Karpas-422 (cell line): Measurements from ENCODE around the gene LSG1. TPM values are rescaled to one million over a fixed set of nuclear protein-coding genes. Genes with fewer than 3 reads are reported as not detected.
"Not testable (repeated sequence)": the region's sequence is repeated elsewhere in the genome, so short reads cannot be mapped to it uniquely, and the experiment has no call there.

Source experiments
- DNase-seq: peaks from one replicate; pipeline ENCODE4 v3.0.0-alpha.2; 2015
- H2AFZ ChIP-seq: fragments of 200-600 bp; sonication (generic); 2 replicates; pipeline ENCODE4 v1.6.1; 2014; ENCODE audit warnings: antibody characterized with exemption, low read length, mixed read lengths
- H3K27ac ChIP-seq: fragments of 200-600 bp; sonication (generic); 2 replicates; pipeline ENCODE4 v1.5.1; 2014; ENCODE audit warnings: mild to moderate bottlenecking, low read length, moderate library complexity
- H3K27me3 ChIP-seq: fragments of 200-600 bp; sonication (generic); 2 replicates; pipeline ENCODE4 v1.6.1; 2014; ENCODE audit warnings: low read length, mixed read lengths
- H3K36me3 ChIP-seq: fragments of 200-600 bp; sonication (generic); 2 replicates; pipeline ENCODE4 v1.6.1; 2014; ENCODE audit warnings: low read length, mixed read lengths; ENCODE audit not compliant: insufficient read depth
- H3K4me1 ChIP-seq: fragments of 200-600 bp; sonication (generic); 2 replicates; pipeline ENCODE4 v1.6.1; 2014; ENCODE audit warnings: mild to moderate bottlenecking, low read length, mixed read lengths
- H3K4me2 ChIP-seq: fragments of 200-600 bp; sonication (generic); 2 replicates; pipeline ENCODE4 v1.6.1; 2014; ENCODE audit warnings: low read length, low read depth, mild to moderate bottlenecking; ENCODE audit not compliant: poor library complexity, severe bottlenecking
- H3K4me3 ChIP-seq: fragments of 200-600 bp; sonication (generic); 2 replicates; pipeline ENCODE4 v1.5.1; 2014; ENCODE audit warnings: mild to moderate bottlenecking, antibody characterized with exemption, low read length, mixed read lengths
- H3K79me2 ChIP-seq: fragments of 200-600 bp; sonication (generic); 2 replicates; pipeline ENCODE4 v1.6.1; 2014; ENCODE audit warnings: mild to moderate bottlenecking, low read length, mixed read lengths
- H3K9ac ChIP-seq: fragments of 200-600 bp; sonication (generic); 2 replicates; pipeline ENCODE4 v1.6.0; 2014; ENCODE audit warnings: low read length
- H3K9me2 ChIP-seq: fragments of 200-600 bp; sonication (generic), shearing (Covaris generic); replicated peaks from 2 replicates; pipeline ENCODE4 v1.6.0; 2014; ENCODE audit warnings: mild to moderate bottlenecking, low read length, moderate library complexity; ENCODE audit not compliant: insufficient read depth
- H3K9me3 ChIP-seq: fragments of 300-700, 200-600 bp; sonication (generic); 2 replicates; pipeline ENCODE4 v1.6.1; 2014; ENCODE audit warnings: low read length, mixed read lengths
- H4K20me1 ChIP-seq: fragments of 200-600 bp; sonication (generic); 2 replicates; pipeline ENCODE4 v1.6.1; 2014; ENCODE audit warnings: mild to moderate bottlenecking, antibody characterized with exemption, low read length, low read depth; ENCODE audit not compliant: insufficient read depth
- total RNA-seq: library from RNA; depleted of rRNA; stranded (reverse); fragments of >200 nt; shearing (Covaris generic); gene quantifications from 2 replicates; pipeline ENCODE4 v1.2.3, GENCODE V29; 2014; ENCODE audit warnings: low replicate concordance

LSG1 gene
- total RNA-seq, 1 experiment from 2014 or later: 52.2 TPM

GRCh38 chr3:194607592-194608389 lies 64.2 kb downstream of the LSG1 start:
- Histone ChIP-seq H3K27ac (no peak overlapping the region), H3K4me2 (no peak overlapping the region), H3K4me3 (no peak overlapping the region), H3K4me1 (no peaks in the 10 kb centered on the region), H3K9me3 (no peaks in the 10 kb centered on the region), H3K9me2 (no peaks in the 10 kb centered on the region), H3K27me3 (no peaks in the 10 kb centered on the region), H4K20me1 (no peaks in the 10 kb centered on the region), H3K36me3 (peaks cover 3% of the 10 kb centered on the region; the same call in 1 of the 2 replicates), H3K9ac (no peak overlapping the region), H2AFZ (no peak overlapping the region), H3K79me2 (no peaks in the 10 kb centered on the region)
- DNase-seq: no peak

- Histone ChIP-seq H3K9ac (no peak overlapping the region), H3K27ac (no peak overlapping the region), H3K36me3 (peaks cover 5% of the 10 kb centered on the region; the same call in 1 of the 2 replicates), H3K4me1 (no peaks in the 10 kb centered on the region), H3K9me3 (no peaks in the 10 kb centered on the region), H3K4me3 (no peak overlapping the region), H2AFZ (no peak overlapping the region), H3K79me2 (no peaks in the 10 kb centered on the region), H4K20me1 (no peaks in the 10 kb centered on the region), H3K9me2 (no peaks in the 10 kb centered on the region), H3K4me2 (no peak overlapping the region), H3K27me3 (no peaks in the 10 kb centered on the region)
- DNase-seq: no peak
These were observed 65.0 kb downstream of the LSG1 start for GRCh38 chr3:194606941-194607340.

- Histone ChIP-seq H3K4me1 (peaks cover under 1% of the 10 kb centered on the region; the same call in 1 of the 2 replicates), H3K9me3 (no peaks in the 10 kb centered on the region), H2AFZ (no peak overlapping the region), H3K4me2 (no peak overlapping the region), H3K27me3 (no peaks in the 10 kb centered on the region), H3K36me3 (peaks cover 5% of the 10 kb centered on the region; the same call in 1 of the 2 replicates), H3K4me3 (no peak overlapping the region), H3K27ac (no peak overlapping the region), H3K79me2 (no peaks in the 10 kb centered on the region), H4K20me1 (no peaks in the 10 kb centered on the region), H3K9me2 (no peaks in the 10 kb centered on the region), H3K9ac (no peak overlapping the region)
- no peak for DNase-seq
These were observed 65.8 kb downstream of the LSG1 start for GRCh38 chr3:194606163-194606562.

- not testable (repeated sequence) for H3K9me3 ChIP-seq, H3K27ac ChIP-seq, H2AFZ ChIP-seq, H3K4me2 ChIP-seq, H3K9me2 ChIP-seq, H3K79me2 ChIP-seq, H3K4me1 ChIP-seq, H3K27me3 ChIP-seq, H4K20me1 ChIP-seq, H3K36me3 ChIP-seq, H3K9ac ChIP-seq, H3K4me3 ChIP-seq, DNase-seq
These were observed 66.7 kb downstream of the LSG1 start for GRCh38 chr3:194605314-194605713.

GRCh38 chr3:194604837-194605236 lies 67.2 kb downstream of the LSG1 start:
- Histone ChIP-seq H2AFZ (no peak overlapping the region), H3K79me2 (0 out of 2 replicates have a peak, but pooled peaks cover 3% of the 10 kb centered on the region), H3K9me3 (no peaks in the 10 kb centered on the region), H3K4me2 (no peak overlapping the region), H3K27me3 (no peaks in the 10 kb centered on the region), H4K20me1 (no peaks in the 10 kb centered on the region), H3K9me2 (no peaks in the 10 kb centered on the region), H3K36me3 (peaks cover 5% of the 10 kb centered on the region; the same call in 1 of the 2 replicates), H3K9ac (no peak overlapping the region), H3K27ac (no peak overlapping the region), H3K4me3 (no peak overlapping the region), H3K4me1 (peaks cover 7% of the 10 kb centered on the region)
- DNase-seq: peak; percentile 62

GRCh38 chr3:194604126-194604525 lies 67.9 kb downstream of the LSG1 start:
- Histone ChIP-seq H3K9ac (no peak overlapping the region), H3K4me2 (no peak overlapping the region), H3K4me3 (no peak overlapping the region), H3K36me3 (peaks cover 5% of the 10 kb centered on the region; the same call in 1 of the 2 replicates), H3K79me2 (0 out of 2 replicates have a peak, but pooled peaks cover 3% of the 10 kb centered on the region), H3K27ac (no peak overlapping the region), H3K9me3 (no peaks in the 10 kb centered on the region), H3K9me2 (no peaks in the 10 kb centered on the region), H4K20me1 (no peaks in the 10 kb centered on the region), H2AFZ (no peak overlapping the region), H3K4me1 (peaks cover 10% of the 10 kb centered on the region), H3K27me3 (no peaks in the 10 kb centered on the region)
- no peak for DNase-seq

GRCh38 chr3:194602669-194603171 lies 69.3 kb downstream of the LSG1 start:
- no peaks in the 10 kb centered on the region for H3K9me3 ChIP-seq
- H3K27ac ChIP-seq: no peak overlapping the region
- H3K4me3 ChIP-seq: no peak overlapping the region
- no peak overlapping the region for H3K9ac ChIP-seq
- H3K27me3 ChIP-seq: no peaks in the 10 kb centered on the region
- H2AFZ ChIP-seq: no peak overlapping the region
- 0 out of 2 replicates have a peak, but pooled peaks cover 3% of the 10 kb centered on the region for H3K79me2 ChIP-seq
- no peaks in the 10 kb centered on the region for H3K9me2 ChIP-seq
- H4K20me1 ChIP-seq: no peaks in the 10 kb centered on the region
- peaks cover 5% of the 10 kb centered on the region; the same call in 1 of the 2 replicates for H3K36me3 ChIP-seq
- peaks cover 16% of the 10 kb centered on the region for H3K4me1 ChIP-seq
- DNase-seq: no peak
- H3K4me2 ChIP-seq: no peak overlapping the region

GRCh38 chr3:194598771-194599557 lies 73.0 kb downstream of the LSG1 start:
- Histone ChIP-seq H4K20me1 (no peaks in the 10 kb centered on the region), H3K79me2 (0 out of 2 replicates have a peak, but pooled peaks cover 3% of the 10 kb centered on the region), H3K36me3 (peaks cover 2% of the 10 kb centered on the region; the same call in 1 of the 2 replicates), H2AFZ (no peak overlapping the region), H3K27me3 (no peaks in the 10 kb centered on the region), H3K9me3 (no peaks in the 10 kb centered on the region), H3K9me2 (no peaks in the 10 kb centered on the region), H3K9ac (no peak overlapping the region), H3K4me2 (peak overlapping the region; percentile 8), H3K27ac (0 out of 2 replicates have a peak overlapping the region, but pooled peaks have one; percentile 7), H3K4me1 (peaks cover 19% of the 10 kb centered on the region), H3K4me3 (no peak overlapping the region)
- DNase-seq: peak; percentile 71
